ENCODE results near the gene PAX6.

The PAX6 gene

DNA sequence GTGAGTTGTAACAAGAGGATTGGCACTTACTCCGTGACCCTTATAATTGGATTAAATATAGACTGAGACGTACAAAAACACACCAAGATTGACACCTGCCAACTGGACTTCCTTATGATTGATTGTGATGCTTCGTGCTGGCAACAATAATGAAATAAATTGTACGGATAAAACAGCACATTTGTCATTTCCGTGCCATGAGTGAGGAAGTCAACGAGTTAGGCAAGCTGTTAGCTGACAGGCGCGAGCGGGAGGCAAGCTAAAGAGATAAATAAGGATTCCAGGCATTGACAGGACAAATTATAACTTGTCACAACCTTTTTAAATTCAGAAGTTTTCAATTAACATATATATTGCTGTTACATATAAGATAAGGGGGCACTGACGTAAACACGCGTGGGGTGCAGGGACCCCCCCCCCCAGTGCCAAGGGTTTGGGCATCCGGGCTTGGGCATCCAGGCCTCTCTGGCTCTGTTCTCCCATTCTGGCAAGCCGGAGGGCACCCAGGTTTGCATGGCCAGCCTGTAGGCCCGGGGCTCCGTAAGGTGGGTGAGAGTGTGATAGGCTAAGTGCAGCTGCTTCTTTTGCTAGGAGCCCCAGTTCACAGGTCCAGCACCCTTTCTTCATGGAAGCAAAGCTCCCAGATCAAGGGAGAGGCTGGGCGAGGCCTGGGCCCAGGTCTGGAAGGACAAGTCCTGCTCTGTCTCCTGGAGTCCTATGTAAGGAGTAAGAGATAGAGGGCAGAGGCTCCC lies 11.2 kb upstream of the PAX6 start:
- DNase-seq: no peak

DNA sequence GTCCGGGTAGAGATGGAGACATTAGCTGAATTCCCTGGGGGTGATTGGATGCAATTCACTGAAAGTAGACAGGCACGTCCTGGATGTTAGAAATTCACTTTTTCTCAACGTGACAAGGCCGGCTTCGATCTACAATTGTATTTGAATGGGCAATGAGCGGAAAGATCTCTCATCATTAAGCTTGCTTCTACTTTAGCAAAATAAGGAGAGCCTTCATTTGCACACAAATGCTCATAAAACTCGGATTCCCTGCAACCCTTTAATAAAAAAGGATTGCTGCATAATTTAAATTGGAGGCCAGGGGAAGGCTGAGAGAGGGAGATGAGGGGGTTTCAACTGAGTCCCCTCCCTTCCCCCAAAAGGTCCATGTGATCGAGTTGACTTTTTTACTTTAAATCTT lies 10.6 kb upstream of the PAX6 start:
- DNase-seq: no peak

DNA sequence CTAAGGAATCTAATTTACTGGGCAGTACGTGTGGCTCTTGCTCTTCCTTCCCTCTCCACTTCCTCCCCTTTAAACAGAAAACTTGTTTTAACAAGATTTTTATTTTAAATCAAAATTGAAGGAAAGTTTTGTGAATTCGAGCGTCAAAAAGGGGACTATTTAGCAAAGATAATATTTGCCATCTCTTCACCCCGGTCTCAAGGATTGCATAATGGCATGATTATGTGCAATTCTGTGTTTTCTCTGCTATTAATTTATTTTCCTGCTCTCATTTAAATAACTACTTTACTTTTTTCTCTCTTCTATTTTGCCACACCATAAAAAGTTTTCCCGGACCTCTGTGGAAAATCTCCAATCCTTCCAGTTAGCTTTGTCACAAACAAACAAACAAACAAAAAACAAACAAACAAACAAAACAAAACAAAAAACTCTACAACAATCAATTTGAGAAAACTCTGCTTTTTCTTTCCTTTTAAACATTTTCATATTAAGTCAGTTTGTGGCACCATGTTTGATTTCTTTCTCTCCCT lies 10.2 kb upstream of the PAX6 start:
- no peak for DNase-seq

DNA sequence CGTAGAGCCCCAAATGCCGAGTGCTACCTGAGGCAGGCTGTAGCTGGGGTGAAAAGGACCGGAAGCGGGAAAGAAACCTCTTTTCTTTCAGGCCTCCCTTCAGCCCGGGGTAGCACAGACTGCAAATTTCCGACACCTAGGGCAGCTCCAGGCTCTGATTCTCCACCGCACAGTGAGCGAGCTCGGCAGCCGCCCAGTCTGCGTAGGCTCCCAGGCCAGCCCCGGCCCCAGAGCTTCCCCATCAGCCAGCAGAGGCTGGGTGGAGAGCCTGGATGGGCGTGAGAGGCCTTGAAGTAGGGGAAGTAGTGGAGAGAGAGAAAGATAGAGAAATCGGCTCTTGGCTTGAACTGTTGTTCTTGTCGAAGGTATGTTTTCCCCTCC lies 9.3 kb upstream of the PAX6 start:
- no peak for DNase-seq

DNA sequence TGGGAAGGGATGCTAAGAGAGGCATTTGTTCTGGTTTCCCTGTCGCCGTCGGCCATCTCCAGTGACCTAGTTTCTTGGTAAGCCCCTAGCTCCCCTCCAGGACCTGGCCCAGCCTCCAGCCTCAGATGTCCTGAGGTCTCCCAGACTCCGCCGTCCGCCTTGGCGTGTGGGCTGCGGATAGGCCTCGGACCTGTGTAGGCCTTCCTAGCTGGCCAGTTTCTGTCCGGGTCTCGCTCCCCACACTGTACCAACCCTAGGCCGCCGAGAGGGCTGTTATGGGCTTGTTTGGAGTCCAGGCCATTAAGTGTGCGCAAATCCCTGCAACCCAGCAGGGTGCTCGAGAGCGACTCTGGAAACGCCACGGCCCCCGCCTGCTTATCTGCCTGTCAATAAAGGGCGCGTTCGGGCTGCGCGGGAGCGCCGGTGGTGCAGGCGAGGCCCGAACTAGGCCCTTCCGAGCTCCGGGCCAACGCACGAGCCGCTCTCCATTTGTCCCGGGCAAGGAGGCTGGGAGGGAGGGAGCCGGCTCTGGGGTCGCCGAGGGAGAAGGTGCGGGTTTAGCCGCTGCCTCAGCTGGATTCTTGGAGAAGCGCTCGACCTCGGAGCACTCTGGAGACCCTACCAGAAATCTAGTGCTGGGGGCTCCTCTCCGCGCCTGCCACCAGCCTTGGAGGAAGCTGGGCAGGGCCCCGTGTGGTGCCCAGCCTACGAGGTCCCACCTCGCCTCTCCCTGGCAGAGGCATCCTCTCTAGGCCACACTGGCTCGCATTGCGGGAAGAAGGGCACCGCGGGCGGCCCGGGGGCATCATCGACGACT lies 8.7 kb upstream of the PAX6 start:
- DNase-seq: no peak

DNA sequence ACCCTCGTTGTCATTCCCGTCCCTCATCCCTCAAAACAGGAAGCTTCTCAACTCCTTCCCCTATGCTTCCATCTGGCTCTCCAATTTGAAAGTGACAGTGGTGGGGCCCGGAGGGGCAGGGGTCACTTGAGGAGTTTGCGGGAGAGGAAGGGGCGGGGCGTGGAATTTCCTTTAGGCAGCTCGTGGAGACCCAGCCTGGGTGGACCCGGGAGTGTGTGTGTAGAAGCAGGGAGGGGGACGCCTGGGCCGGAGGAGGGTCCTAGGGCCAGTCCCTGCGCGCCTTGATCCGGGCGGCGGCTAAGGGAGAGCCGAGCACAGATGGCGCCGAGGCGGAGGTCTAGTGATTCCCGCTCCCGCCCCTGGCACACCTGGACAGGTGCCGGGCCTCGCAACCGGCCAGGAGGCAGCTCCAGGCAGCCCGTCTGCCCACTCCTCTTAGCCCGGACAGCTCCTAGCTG lies 7.8 kb upstream of the PAX6 start:
- no peak for DNase-seq

DNA sequence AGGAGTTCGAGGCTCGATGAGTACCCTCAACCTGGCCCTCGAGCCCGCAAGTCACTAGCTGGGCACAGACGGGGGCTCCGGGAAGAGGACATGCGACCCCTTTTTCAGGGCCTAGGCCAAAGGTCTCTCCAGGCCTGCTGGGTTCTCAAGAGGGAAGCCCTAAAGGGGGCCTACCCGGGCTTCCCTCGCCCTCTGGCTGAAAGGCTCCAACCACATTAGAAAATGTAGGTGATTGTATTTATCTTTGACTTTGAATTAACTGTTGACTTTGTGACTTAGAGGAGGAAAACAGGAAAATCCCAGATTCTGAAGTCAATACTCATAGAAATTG lies 7.3 kb upstream of the PAX6 start:
- DNase-seq: no peak

DNA sequence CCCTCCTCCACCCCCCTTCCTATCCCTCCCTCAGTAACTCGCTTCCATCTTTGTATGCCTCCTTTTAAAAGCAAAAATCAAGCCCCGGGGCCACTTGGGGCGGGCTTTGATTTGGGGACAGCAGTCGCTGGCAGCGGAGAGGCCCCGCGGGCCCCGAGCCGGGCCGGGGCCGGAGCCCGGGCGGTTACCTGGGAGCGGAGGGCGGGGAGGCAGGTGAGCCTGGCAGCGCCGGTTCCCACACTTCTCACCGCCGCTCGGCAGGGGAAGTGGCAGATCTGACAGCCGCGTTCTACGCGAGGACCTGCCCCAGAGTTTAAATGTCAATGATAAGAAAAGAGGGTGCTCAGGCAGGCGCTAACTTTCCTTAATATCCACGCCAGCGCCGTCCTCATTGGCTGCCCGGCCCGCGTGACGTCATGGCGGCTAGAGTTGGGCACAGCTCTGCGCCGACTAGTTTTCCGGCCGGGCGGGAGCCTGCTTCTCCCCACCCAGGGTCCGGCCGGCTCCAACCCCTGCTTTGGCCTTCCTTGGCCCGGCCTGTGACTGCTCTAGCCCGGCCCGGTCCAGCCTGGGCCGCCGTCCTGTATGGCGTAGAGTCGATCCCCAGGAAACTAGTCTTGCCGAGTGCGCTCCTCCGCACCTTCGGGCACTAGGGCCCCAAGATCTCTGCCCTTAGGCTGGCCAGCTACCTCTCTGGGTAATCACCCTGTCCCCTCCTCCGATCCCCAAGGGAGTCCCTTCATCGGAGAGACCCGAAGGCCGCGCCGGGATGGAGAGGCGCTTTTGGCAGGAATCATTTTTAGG lies 6.7 kb upstream of the PAX6 start:
- no peak for DNase-seq

DNA sequence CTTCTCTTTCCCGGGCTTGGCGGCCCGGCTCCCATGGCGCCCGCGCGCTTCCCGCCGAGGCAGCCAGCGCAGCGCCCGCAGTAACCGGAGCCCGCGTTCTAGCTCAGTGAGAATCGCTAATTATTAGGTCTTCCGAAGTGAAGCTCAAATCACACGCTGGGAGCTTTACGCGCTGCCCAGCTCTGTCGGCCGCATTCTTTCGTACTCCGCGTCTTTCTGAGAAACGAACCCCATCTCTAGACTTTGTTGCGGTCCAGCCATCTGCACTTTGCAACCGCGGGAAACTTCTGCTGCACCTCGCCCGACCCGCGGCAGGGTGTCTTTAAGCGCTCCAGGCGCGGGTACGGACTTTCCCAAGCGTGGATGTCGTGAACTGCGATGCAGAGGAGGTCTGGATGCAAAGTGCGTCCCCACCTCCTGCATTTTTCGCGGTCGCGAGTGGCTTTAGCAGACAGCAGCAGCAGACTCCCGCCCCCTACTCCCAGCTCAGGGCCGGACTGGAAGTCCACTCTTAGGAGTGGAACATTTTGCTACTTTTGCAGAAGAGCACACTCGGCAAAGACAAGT lies 6.0 kb upstream of the PAX6 start:
- no peak for DNase-seq

DNA sequence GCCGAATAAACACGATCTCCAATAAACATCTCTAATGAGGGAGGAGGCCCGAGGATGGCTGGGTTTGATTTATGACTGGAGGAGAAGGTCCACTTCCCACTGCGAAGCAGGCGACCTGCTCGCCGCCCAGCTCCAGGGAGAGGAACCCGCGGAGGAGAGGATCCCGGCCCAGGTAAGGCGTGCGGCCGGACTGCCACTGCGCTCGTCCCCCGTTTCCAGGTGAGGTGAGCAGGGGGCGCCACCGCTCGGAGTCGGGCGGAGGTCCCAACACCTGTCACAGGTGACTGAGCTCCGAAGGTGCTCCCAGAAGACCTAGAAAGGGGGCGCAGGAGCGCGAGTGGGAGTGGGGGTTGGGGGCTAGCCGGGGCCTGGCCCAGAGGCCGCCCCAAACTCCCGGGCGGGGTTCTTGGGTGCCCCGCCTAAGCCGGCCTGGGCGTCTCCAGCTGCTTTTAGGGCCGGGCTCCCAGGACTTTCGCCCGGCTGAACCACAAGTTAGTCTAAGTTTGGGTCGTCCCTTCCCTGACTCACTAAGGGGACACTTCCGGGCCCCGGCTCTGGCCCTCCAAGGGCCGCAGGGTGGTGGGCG lies 5.4 kb upstream of the PAX6 start:
- DNase-seq: no peak

DNA sequence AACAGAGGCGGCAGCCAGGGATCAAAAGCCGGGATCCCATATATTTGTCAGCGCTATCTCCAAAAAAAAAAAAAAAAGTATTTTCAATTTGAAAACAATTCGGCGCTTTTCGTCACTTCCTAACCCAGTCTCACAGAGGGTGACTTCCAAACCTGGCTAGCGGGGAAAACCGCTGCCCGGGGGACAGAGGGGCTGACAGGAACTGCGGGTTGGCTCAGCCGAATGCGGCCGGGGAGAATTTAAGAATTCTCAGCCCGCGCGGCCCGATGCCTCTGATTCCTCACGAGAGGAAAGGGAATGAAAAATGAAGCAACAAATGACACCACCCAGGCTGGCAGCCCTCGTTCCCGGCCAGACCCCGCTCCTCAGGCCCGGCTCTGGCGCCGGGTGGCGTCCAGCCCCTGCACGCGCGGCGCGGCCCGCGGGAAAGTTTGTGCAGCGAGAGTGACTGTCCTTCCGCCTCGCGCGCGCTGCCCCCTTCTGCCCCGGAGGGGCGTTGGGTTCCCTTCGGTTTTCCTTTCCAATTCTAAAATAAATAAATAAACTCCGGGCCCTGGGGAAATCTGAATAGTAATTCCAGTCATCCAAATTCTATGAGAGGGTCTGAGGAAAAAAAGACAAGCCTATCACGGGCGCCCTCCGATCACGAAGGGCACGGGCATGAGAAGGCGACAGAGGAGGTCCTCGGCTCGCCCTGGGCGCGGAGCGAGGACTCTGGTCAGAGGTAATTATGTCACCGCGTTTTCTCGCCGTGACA lies 4.8 kb upstream of the PAX6 start:
- peak; percentile 38 to 57 for DNase-seq

DNA sequence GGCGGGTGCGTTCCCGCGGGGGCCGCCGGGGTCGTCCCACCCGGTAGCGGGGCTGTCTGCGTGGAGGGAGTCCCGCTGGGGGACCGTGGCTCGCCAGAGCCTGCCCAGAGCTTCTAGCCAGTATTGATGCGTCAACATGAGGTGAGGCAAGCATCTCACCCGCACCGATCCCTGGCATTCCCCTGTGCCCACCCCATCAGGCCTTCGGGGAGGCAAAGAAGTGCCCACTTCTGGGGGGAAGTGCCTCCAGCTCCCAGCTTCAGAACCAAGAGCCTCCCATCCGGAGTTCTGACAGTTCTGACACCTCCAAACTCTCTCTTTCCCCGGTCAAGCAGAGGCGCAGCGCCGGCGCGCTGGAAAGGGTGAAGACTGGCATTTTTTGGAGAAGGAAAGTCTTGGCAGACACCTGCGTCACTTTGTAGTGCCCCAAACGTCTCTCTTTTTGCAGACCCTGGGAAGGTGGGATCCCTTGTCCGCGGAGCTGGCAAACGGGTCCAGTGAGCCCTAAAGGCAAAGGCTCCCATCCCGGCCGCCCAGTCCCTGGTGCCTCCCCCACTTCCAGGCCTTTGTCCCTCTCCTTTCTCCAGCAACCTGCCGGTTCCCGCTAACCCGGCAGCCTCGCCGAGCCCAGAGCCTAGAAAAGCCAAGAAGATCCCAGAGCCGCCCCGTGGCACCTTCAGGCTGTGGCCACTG lies 3.2 kb upstream of the PAX6 start:
- DNase-seq: no peak

DNA sequence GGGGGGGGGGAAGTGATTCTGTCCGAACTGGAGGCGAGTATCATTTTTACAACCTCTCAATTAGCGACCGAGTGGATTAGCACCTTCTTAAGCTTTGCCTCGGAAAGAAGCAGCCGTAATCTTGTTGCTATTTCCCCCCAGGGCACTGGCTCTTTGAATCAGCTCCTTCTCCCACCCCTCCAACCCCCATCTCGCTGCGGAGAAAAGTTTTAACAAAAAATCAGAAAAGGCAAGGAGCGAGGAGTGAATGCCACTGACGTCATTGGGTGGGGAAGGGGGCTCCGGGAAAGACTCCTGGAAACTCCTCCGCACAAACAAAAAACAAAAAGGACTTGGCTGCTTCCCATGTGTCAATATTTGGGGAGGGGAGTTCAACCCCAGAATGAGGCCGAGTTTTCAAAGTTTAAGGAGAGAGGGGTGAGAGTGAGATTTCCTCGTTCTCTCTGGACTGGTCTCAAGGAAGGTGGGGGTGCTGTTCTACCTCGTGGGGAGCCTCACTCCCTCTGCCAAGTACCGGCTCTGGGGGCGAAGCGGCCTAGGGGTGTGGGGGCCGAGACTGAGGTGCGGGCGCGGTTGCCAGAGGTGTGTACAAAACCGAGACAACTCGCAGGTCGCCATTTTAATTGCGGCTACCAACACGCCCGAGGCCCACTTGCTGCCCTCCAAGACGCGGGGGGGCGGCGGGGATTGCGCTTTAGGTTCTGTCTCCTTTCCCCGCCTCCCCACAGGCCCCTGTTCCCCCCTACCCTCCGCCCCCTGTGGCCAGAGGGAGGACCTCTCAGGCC lies 2.5 kb upstream of the PAX6 start:
- DNase-seq: no peak

DNA sequence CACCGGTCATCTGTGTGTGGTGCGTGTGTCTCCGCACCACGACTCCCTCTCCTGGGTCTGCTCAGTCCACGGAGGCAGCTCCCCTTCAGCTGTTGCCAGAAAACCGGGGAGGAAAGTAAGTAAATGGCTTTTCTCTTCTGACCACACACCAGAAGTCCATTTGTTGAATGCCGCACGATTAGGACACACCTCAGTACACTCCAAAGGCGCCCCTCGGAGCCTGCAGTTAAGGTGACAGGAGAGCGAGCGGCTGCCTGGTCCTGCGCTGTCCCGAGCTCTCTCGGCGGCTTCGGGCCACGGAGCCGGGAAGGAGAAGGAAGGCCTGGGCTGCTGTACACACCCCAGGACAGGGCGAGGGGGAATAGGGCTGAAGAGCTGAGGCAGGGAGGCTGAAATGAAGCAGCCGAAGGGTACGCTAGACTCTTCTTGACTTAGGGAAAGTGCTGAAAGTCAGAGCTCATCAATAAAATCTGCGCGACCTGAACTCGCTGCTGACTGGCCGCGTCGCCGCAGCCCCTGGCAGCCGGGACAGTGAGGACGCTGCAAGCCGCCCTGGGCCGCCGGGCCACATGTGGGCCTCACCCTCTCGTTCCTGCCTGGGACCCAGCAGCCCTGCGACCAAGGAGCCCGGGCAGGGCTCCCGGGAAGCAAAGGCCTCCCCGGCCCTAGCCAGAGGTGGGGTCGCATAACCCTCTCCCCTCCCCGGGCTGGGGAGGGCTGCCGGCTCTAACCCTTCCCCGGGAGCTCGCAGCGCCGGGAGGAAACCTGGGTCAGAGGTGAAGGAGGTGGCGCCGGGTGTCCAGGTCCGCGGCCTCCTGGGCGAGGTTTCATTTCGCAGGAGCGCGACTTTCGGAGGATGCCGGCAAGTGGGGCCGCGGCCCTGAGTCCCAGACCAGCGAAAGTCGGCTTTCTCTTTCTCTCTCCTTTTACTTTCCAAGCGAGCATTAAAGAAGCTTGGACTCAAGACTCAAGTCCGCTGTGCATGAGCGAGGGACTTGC lies 1.6 kb upstream of the PAX6 start:
- no peak for DNase-seq

DNA sequence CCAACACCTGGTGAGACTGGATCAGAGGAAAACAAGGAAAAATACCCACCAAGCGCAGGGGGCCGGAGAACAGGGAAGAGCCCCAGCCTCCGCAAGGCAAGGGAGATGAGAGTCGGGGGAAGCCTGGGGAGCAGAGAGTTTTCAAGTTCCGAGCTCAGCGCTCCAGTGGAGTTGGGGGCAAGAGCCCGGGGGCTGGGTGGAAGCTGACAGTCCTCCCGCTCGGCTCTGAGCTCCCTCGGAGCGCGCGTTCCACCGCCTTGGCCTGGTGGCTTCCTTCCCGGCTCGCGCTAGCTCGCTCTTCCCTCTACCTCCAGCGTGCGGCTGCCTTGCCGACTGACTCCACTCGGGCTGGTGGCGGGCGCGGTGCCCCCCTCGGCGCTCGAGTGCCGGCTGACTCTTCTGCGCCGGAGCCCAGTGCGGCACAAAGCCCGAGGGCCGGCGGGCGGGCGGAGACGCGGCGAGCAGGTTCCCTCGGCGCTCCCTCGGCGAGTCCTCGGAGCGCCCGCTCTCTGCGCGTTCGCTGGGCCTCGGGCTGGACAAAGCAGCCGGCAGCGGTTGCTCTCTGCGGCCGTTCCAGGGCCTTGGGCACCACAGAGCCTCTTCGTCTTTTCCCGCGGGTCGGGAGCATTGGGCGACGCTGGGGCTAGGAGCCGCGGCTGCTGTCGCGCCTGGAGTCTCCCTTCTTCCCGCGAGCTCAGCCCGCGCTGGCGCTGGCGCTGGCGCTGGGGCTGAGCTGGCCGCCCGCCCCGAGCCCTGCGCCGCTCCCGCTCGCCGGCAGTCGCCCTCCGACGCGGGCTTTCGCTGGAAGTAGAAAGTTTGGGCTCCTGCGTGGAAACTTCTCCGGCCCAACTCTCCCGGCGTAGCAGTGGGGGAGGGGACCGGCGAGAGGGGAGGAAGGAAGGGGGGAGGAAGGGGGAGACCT lies 1.0 kb downstream of the PAX6 start:
- no peak for DNase-seq

DNA sequence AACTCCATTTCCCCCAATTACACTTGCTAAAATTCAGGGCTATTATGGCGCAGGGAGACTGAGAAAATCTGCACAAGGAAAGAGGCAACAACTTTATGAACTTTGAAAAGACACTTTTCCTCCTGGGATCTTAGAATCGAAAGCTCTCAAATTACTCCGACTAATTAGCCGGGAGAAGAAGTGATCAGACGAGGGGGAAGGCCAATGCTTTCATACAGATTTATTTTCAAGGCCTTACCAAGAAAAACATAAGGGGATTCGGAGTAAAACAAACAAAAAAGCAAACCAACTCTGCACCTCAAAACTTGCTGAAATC lies 1.6 kb downstream of the PAX6 start:
- no peak for DNase-seq

DNA sequence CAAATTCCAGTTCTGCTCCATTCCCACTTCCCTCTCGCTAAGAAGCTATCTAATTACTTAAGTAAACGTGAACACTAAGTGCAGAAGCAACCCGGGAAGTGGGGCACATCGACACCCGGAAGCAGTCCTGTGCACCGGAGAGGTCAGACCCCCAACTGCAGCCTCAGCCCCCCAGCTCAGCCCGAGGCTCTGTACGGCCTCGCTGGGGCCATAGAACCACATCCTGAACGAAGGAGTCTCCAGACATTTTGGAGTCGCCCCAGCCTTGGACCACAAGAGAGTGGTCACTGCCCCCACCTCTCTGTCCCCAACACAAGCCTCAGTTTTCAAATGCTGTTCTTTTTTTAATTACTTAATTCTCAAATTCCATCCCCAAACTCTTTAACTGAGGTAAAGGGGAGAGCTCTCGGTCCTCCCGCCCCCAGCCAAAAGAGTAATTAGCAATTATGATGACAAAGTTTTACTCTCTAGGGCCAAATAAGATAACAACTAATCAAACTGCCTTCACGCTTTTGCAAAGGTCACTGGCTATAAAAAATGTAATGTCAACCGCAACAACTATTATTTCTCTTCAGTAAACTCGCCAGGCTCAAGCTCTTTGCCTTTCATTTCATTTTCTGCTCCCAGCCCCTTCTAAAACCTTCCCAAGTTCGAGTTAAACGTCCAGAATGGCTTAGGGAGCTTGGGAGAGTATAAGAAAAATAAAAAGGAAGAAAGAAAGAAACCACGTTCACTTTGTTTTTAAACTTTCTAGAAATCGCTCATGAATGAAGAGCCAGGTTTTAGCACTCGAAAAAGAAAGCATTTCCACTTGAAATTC lies 2.2 kb downstream of the PAX6 start:
- DNase-seq: no peak

All from NCI-H1930 (cell line).